Transverse colon (tissue), 4 donors: Measurements from ENCODE around the gene ENPP5. TPM values are rescaled to one million over a fixed set of nuclear protein-coding genes. Genes with fewer than 3 reads are reported as not detected.

Experiments
- DNase-seq: peaks from one replicate; pipeline ENCODE4 v3.0.0-alpha.2; 2019
- H3K27ac ChIP-seq, 4 donors: fragments of 200-600 bp; sonication (generic); 2 replicates each; pipeline ENCODE4 v1.5.1; 2016 to 2018; ENCODE audit warnings: inconsistent platforms in 4 of 4
- H3K27me3 ChIP-seq: fragments of 200-600 bp; sonication (generic); 2 replicates; pipeline ENCODE4 v1.5.1; 2017; ENCODE audit warnings: inconsistent platforms
- H3K36me3 ChIP-seq, 4 donors: fragments of 200-600 bp; sonication (generic); 2 replicates each; pipeline ENCODE4 v1.5.1; 2017 to 2019; ENCODE audit warnings: inconsistent platforms in 4 of 4
- H3K4me1 ChIP-seq, 4 donors: fragments of 200-600 bp; sonication (generic); 2 replicates each; pipeline ENCODE4 v1.5.1; 2017 to 2020; ENCODE audit warnings: inconsistent platforms in 4 of 4
- H3K4me3 ChIP-seq, 4 donors: fragments of 200-600 bp; sonication (generic); 1 replicate in 1 of 4; 2 replicates in 3 of 4; pipeline versions ENCODE4 v1.5.1 to v1.6.1; 2017 to 2019; ENCODE audit warnings: inconsistent platforms in 4 of 4
- H3K9me3 ChIP-seq, 2 donors: fragments of 200-600 bp; sonication (generic); 2 replicates each; pipeline ENCODE4 v1.5.1; 2017 to 2019; ENCODE audit warnings: inconsistent platforms in 2 of 2
- CTCF ChIP-seq, 5 experiments: fragments of 200-600 bp in 3 of 5; fragments of 450-650 bp in 2 of 5; sonication (generic) in 3 of 5; IDR thresholded peaks; 1 replicate in 2 of 5; 2 replicates in 3 of 5; pipeline ENCODE4 v1.5.1; 2016 to 2017; ENCODE audit warnings: antibody characterized with exemption in 5 of 5, inconsistent platforms in 3 of 5, mild to moderate bottlenecking in 2 of 5, moderate library complexity in 1 of 5
- EP300 ChIP-seq: sonication (generic); formaldehyde crosslinking; IDR thresholded peaks from one replicate; pipeline ENCODE4 v1.6.1; 2017; ENCODE audit warnings: antibody characterized with exemption, low read depth
- POLR2A ChIP-seq: fragments of 450-650 bp; IDR thresholded peaks from one replicate; pipeline ENCODE4 v1.6.1; 2016; ENCODE audit warnings: antibody characterized with exemption, mild to moderate bottlenecking, moderate library complexity
- POLR2AphosphoS5 ChIP-seq, 3 donors: sonication (generic); formaldehyde crosslinking; IDR thresholded peaks; one replicate each; pipeline ENCODE4 v1.6.1; 2016; ENCODE audit warnings: antibody characterized with exemption in 3 of 3
- WGBS, 2 donors: methylation state at CpG; one replicate each; pipeline ENCODE4 v1.1.5; 2018; ENCODE audit warnings: low coverage in 1 of 2; 5-methylcytosine and 5-hydroxymethylcytosine counted together
- in situ Hi-C, 4 donors: fragments of 200-750 bp; cut with MboI; loops; one replicate each; pipeline versions ENCODE4 v1.15.0 to v1.15.1; 2017; ENCODE audit warnings: low sequenced_read_pairs in 3 of 4, low pct_ligation_motif_present in 1 of 4, low pct_unique_long_range_greater_than_20kb in 1 of 4
- intact Hi-C: fragments of 100-400 bp; cut with DNase I; formaldehyde crosslinking; loops from one replicate; pipeline ENCODE4 v1.15.1; 2023; ENCODE audit warnings: low total_unique reads
- total RNA-seq, 4 donors: library from RNA; depleted of rRNA; stranded (reverse); fragments of >200 nt; gene quantifications; one replicate each; pipeline ENCODE4 v1.1.0, GENCODE V29; 2016

The ENPP5 gene
- total RNA-seq, 4 donors from 2014 or later: 3.3 to 5.5 TPM; not detected in 2

GRCh38 chr6:46118836-46119235 lies 51.9 kb downstream of the ENPP5 start:
- 87 to 92% methylated on average over 3 of the region's 3 CpGs for WGBS, 2 donors
- Histone ChIP-seq H3K27me3 (no peaks in the 10 kb centered on the region), H3K4me1 (no peaks in the 10 kb centered on the region), H3K27ac (no peak overlapping the region), H3K36me3 (no peaks in the 10 kb centered on the region), H3K9me3 (no peaks in the 10 kb centered on the region), H3K4me3 (no peak overlapping the region)
- DNase-seq: no peak
- intact Hi-C loops (no loop called here), in situ Hi-C loops (no loop called here)
- TF ChIP-seq CTCF (IDR thresholded peaks at IDR 0.05) (no peak), POLR2AphosphoS5 (IDR thresholded peaks at IDR 0.05) (no peak), EP300 (no peak), POLR2A (no peak)

- TF ChIP-seq CTCF (IDR thresholded peaks at IDR 0.05) (no peak), EP300 (no peak), POLR2A (no peak), POLR2AphosphoS5 (IDR thresholded peaks at IDR 0.05) (no peak)
Measured at GRCh38 chr6:46118157-46118556, 52.6 kb downstream of the ENPP5 start.

GRCh38 chr6:46116289-46116688 lies 54.5 kb downstream of the ENPP5 start:
- no peak for TF ChIP-seq EP300
- no peak for TF ChIP-seq POLR2A
- no peak for TF ChIP-seq CTCF (IDR thresholded peaks at IDR 0.05)
- TF ChIP-seq POLR2AphosphoS5 (IDR thresholded peaks at IDR 0.05): no peak
- in situ Hi-C loops: no loop called here
- H3K27me3 ChIP-seq: no peaks in the 10 kb centered on the region
- H3K36me3 ChIP-seq: no peaks in the 10 kb centered on the region
- intact Hi-C loops: no loop called here
- no peak for DNase-seq
- H3K27ac ChIP-seq: no peak overlapping the region
- no peaks in the 10 kb centered on the region for H3K9me3 ChIP-seq
- no peak overlapping the region for H3K4me3 ChIP-seq
- WGBS, 2 donors: 76% methylated on average over 2 of the region's 2 CpGs; no CpG with 5 or more reads in 1 of the 2 donors
- no peaks in the 10 kb centered on the region for H3K4me1 ChIP-seq

More at GRCh38 chr6:46118157-46118556, 52.6 kb downstream of the ENPP5 start:
- DNase-seq: no peak
- WGBS, 2 donors: 90 to 95% methylated on average over 1 of the region's 1 CpG
- no peak overlapping the region for H3K27ac ChIP-seq
- no peaks in the 10 kb centered on the region for H3K36me3 ChIP-seq
- H3K4me1 ChIP-seq: no peaks in the 10 kb centered on the region
- no peaks in the 10 kb centered on the region for H3K9me3 ChIP-seq
- in situ Hi-C loops: no loop called here
- intact Hi-C loops: no loop called here
- H3K4me3 ChIP-seq: no peak overlapping the region
- H3K27me3 ChIP-seq: no peaks in the 10 kb centered on the region

- no peak for TF ChIP-seq POLR2A
- no peak for TF ChIP-seq EP300
- no peak for TF ChIP-seq CTCF (IDR thresholded peaks at IDR 0.05)
- no peak for TF ChIP-seq POLR2AphosphoS5 (IDR thresholded peaks at IDR 0.05)
- H3K4me3 ChIP-seq: no peak overlapping the region
- no peaks in the 10 kb centered on the region for H3K9me3 ChIP-seq
- WGBS, 2 donors: 71 to 82% methylated on average over 1 of the region's 1 CpG
- H3K4me1 ChIP-seq: no peaks in the 10 kb centered on the region
- no peak for DNase-seq
- H3K27ac ChIP-seq: no peak overlapping the region
- H3K36me3 ChIP-seq: no peaks in the 10 kb centered on the region
- in situ Hi-C loops (no loop called here), intact Hi-C loops (no loop called here)
- no peaks in the 10 kb centered on the region for H3K27me3 ChIP-seq
Measured at GRCh38 chr6:46115634-46116033, 55.1 kb downstream of the ENPP5 start.
